ENCODE measurements around the gene CASP8. TPM values are rescaled to one million over a fixed set of nuclear protein-coding genes. Genes with fewer than 3 reads are reported as not detected.

The CASP8 gene
- total and polyA plus RNA-seq, 9 of the 15 experiments (the other 6 are each of a cell fraction or from before 2014, with no cell fraction given) = 10.2 to 31.4 (median 19.4) TPM

- TF ChIP-seq REST (IDR thresholded peaks at IDR 0.05; ENCODE audit: borderline replicate concordance) (peak; percentile 7; the same call in 1 of the 2 replicates), REST (CRISPR knock-in tag; IDR thresholded peaks at IDR 0.05; ENCODE audit: low read depth) (no peak), SMARCA4 (IDR thresholded peaks at IDR 0.05) (0 out of 2 replicates have a peak, but pooled peaks have one; percentile 38), YY1 (IDR thresholded peaks at IDR 0.05; ENCODE audit: borderline replicate concordance in 1 of 3, control insufficient read depth in 1 of 3, extremely low read depth in 1 of 3, insufficient read depth in 3 of 3, insufficient read length in 1 of 3, insufficient replicate concordance in 2 of 3, low read depth in 1 of 3, low read length in 2 of 3) (peak in 1 of 3 experiments; percentile 22), TAF7 (tag; IDR thresholded peaks at IDR 0.05) (no peak), KLF1 (tag; IDR thresholded peaks at IDR 0.05) (no peak), ZNF175 (CRISPR knock-in tag; IDR thresholded peaks at IDR 0.05; ENCODE audit: low read depth) (no peak), LEF1 (IDR thresholded peaks at IDR 0.05) (no peak), EP300 (IDR thresholded peaks at IDR 0.05; ENCODE audit: low read length) (peak; percentile 25; the same call in 1 of the 2 replicates), CBX8 (IDR thresholded peaks at IDR 0.05; ENCODE audit: borderline replicate concordance, extremely low read depth, low read depth, low read length, poor library complexity, severe bottlenecking) (no peak), TBL1XR1 (IDR thresholded peaks at IDR 0.05; ENCODE audit: low read length in 2 of 2) (peak in 1 of 2 experiments; percentile 45; a peak in 1 of 4 replicates), ZFP30 (CRISPR knock-in tag; IDR thresholded peaks at IDR 0.05; ENCODE audit: borderline replicate concordance) (no peak), ZNF23 (CRISPR knock-in tag; IDR thresholded peaks at IDR 0.05) (no peak), ZNF311 (CRISPR knock-in tag; IDR thresholded peaks at IDR 0.05) (no peak), NCOA6 (IDR thresholded peaks at IDR 0.05) (no peak), GTF2A2 (tag; IDR thresholded peaks at IDR 0.05) (no peak)
- TF ChIP-seq, protein P1, sequence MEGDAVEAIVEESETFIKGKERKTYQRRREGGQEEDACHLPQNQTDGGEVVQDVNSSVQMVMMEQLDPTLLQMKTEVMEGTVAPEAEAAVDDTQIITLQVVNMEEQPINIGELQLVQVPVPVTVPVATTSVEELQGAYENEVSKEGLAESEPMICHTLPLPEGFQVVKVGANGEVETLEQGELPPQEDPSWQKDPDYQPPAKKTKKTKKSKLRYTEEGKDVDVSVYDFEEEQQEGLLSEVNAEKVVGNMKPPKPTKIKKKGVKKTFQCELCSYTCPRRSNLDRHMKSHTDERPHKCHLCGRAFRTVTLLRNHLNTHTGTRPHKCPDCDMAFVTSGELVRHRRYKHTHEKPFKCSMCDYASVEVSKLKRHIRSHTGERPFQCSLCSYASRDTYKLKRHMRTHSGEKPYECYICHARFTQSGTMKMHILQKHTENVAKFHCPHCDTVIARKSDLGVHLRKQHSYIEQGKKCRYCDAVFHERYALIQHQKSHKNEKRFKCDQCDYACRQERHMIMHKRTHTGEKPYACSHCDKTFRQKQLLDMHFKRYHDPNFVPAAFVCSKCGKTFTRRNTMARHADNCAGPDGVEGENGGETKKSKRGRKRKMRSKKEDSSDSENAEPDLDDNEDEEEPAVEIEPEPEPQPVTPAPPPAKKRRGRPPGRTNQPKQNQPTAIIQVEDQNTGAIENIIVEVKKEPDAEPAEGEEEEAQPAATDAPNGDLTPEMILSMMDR (IDR thresholded peaks at IDR 0.05 in 2 of 3, conservative IDR thresholded peaks at IDR 0.05 in 1 of 3; ENCODE audit: insufficient read depth in 2 of 3, low read depth in 1 of 3, low read length in 3 of 3) = peak in 1 of 3 experiments; percentile 30; a peak in 2 of 6 replicates
These were observed 1.4 kb upstream of the CASP8 start (continued) for GRCh38 chr2:201258666-201259615.
